Activated CD4-positive, alpha-beta memory T cell treated with anti-CD3 and anti-CD28 coated beads for 36 hours (primary cell): ENCODE results near the gene FTCDNL1. TPM values are rescaled to one million over a fixed set of nuclear protein-coding genes. Genes with fewer than 3 reads are reported as not detected.

Source experiments
- CTCF ChIA-PET: fragments of 350-600 bp; sonication (Branson Sonifier 250); formaldehyde crosslinking; loops from one replicate; lab custom pipeline; 2021; ENCODE audit warnings: antibody characterized with exemption, inconsistent platforms; lab: Charles Lee
- POLR2A ChIA-PET: fragments of 350-600 bp; sonication (Branson Sonifier 250); formaldehyde crosslinking; loops from one replicate; lab custom pipeline; 2021; ENCODE audit warnings: antibody characterized with exemption; lab: Charles Lee
- DNase-seq: peaks from one replicate; pipeline ENCODE4 v3.0.0-alpha.2; 2020
- H3K27ac Mint-ChIP-seq: one replicate; pipeline ENCODE4 v1.8.0; 2021; ENCODE audit warnings: mixed read lengths
- H3K27me3 Mint-ChIP-seq: one replicate; pipeline ENCODE4 v1.8.0; 2021; ENCODE audit warnings: mixed read lengths
- H3K36me3 Mint-ChIP-seq: one replicate; pipeline ENCODE4 v1.8.0; 2021; ENCODE audit warnings: mixed read lengths
- H3K4me1 Mint-ChIP-seq: one replicate; pipeline ENCODE4 v1.8.0; 2021; ENCODE audit warnings: low read depth, mixed read lengths
- H3K4me3 Mint-ChIP-seq: one replicate; pipeline ENCODE4 v1.8.0; 2021; ENCODE audit warnings: mild to moderate bottlenecking, mixed read lengths
- H3K9me3 Mint-ChIP-seq: one replicate; pipeline ENCODE4 v1.8.0; 2021; ENCODE audit warnings: mixed read lengths
- intact Hi-C: fragments of 100-400 bp; cut with micrococcal nuclease; formaldehyde crosslinking; loops from one replicate; pipeline ENCODE4 v1.15.1; 2023
- total RNA-seq, 2 experiments: library from RNA; stranded (reverse); gene quantifications; one replicate each; pipeline ENCODE4 v1.2.3, GENCODE V29; 2021

The FTCDNL1 gene
- total RNA-seq, 2 experiments from 2014 or later: 2.9 to 3.3 TPM

DNA sequence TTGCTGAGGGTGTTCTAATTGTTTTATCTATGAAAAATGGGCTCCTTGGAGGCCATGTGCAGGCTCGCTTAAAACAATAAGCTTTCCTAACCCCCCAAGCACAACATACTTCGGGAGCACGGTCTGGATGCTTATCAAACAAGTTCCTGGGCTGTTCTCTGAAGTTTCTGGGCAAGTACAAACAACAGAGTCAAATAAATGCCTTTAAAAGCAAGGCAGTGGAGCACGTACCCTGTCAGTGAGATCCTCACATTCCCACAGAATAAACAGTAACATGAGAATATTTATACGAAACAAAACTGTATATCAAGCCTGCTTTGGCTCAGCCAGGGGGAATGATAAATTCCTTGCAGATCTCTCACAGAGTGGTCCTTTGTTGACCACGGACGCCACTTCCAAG lies 44.8 kb downstream of the FTCDNL1 start:
- CTCF ChIA-PET: no interaction called here
- POLR2A ChIA-PET: no interaction called here
- peaks cover 3% of the 10 kb centered on the region for H3K9me3 Mint-ChIP-seq
- no peaks in the 10 kb centered on the region for H3K27me3 Mint-ChIP-seq
- H3K4me3 Mint-ChIP-seq: no peak overlapping the region
- intact Hi-C loops: no loop called here
- DNase-seq: no peak
- no peak overlapping the region for H3K27ac Mint-ChIP-seq
- H3K36me3 Mint-ChIP-seq: no peaks in the 10 kb centered on the region
- H3K4me1 Mint-ChIP-seq: no peaks in the 10 kb centered on the region

DNA sequence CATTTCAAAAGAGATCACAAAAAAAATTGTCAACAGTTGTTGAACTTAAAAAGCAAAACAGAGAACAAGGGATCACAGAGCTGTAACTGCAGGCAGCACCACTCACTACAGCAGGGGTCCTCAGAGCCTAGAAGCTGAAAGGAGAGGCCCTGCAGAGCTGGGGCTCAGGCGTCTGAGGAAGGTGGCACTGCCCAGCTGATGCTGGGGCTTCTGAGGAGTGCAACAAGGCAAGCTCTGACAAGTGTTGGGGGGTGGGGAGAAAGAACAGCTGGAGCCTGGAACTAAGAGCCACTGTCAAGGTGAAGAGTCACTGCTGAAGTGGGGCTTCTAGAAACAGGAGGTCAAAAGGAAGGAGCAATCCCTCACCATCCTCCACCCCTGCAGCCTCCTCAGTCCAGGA lies 46.2 kb downstream of the FTCDNL1 start:
- intact Hi-C loops: no loop called here
- no peak overlapping the region for H3K27ac Mint-ChIP-seq
- no peak overlapping the region for H3K4me3 Mint-ChIP-seq
- CTCF ChIA-PET: no interaction called here
- H3K9me3 Mint-ChIP-seq: peaks cover 3% of the 10 kb centered on the region
- no peaks in the 10 kb centered on the region for H3K36me3 Mint-ChIP-seq
- H3K4me1 Mint-ChIP-seq: no peaks in the 10 kb centered on the region
- H3K27me3 Mint-ChIP-seq: no peaks in the 10 kb centered on the region
- POLR2A ChIA-PET: no interaction called here
- DNase-seq: no peak

DNA sequence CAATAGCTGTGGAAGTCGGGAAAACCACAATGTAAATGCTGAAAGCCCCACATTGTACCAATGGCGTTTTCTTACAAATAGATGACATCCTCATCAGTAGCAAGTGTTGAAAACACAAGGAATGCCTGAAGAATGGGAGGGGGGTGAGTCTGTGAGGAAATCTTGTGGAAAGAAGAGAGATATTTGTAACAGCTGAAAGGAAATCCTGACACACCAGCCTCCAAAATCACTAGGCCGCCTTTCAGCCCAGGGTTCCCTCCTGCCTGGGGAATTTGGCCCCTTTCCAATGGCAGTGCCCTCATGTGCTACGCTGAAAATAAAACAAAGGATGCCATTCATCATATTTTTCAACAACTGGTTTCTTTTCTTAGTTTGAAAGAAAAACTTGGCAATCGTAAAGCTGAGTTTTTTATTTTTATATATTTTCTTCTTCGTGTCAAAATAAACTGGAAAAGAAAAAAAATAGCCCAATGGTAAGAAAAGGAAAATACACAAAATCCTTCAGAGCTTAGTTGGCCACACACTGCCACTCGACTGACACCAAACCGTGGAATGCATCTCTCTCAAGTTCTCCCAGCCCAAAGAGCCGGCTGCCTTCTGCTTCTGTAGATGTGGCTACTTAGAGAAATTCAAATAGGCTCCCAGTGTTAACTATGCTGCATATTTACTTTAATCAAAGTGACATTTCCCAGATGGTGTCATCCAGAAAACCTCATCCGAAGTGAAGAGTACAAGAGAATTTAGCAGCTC lies 52.0 kb downstream of the FTCDNL1 start:
- no peak overlapping the region for H3K27ac Mint-ChIP-seq
- H3K27me3 Mint-ChIP-seq: peaks cover 2% of the 10 kb centered on the region
- no peaks in the 10 kb centered on the region for H3K4me1 Mint-ChIP-seq
- ChIA-PET POLR2A (no interaction called here), CTCF (interaction anchor here (0.6 kb wide), 1 partner anchor 597 kb away, joined by 3 read pairs; no protein-coding TSS in a partner anchor)
- H3K4me3 Mint-ChIP-seq: no peak overlapping the region
- DNase-seq: no peak
- intact Hi-C loops: no loop called here
- no peaks in the 10 kb centered on the region for H3K36me3 Mint-ChIP-seq
- H3K9me3 Mint-ChIP-seq: no peaks in the 10 kb centered on the region

DNA sequence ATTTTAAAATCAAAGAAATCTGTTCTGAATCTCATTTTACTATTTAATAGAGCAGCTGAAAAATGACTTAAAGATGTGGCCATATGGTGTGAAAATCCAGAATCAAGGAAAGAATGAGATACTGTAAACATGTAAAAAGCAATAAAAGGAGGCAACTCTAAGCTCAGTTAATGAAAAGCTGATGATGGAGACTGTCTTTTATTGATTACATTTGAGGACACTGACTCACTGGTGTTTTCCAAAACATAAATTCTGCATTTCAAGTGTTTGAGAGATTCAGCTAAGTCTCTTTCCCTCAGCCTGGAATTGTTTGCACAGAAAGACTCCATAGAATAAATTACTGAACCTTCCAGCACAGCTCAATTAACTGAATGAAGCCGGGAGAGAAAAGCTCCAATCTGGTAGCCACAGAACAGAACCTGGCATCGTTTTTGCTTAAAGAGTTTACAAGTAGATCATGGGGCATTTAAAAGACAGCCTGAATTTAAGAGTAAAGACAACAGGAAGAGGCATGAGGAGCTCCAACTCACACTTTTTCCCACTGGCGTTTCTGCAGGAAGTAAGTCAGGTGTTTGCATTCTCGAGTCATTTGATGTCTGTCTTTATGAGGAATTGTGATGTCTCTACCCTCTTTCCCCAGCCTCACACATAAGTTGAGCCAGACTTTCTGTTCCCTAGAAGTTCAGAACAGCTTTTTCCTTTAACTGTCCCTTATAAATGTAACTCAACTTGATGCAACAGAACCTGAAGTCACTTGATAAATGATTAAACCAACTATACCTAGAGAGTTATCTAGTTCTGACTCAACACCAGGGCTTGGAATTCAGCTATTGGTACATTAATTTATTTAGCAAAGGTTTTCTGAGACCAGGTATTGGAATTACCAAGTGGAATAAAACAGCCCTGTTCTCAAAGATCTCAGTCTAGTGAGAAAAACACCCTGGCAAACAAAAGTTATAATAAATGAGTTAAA lies 53.3 kb downstream of the FTCDNL1 start:
- intact Hi-C loops: no loop called here
- POLR2A ChIA-PET: no interaction called here
- CTCF ChIA-PET: interaction anchor here (0.6 to 1.1 kb wide), 2 partner anchors 57 to 596 kb away, joined by 3 read pairs; no protein-coding TSS in a partner anchor

DNA sequence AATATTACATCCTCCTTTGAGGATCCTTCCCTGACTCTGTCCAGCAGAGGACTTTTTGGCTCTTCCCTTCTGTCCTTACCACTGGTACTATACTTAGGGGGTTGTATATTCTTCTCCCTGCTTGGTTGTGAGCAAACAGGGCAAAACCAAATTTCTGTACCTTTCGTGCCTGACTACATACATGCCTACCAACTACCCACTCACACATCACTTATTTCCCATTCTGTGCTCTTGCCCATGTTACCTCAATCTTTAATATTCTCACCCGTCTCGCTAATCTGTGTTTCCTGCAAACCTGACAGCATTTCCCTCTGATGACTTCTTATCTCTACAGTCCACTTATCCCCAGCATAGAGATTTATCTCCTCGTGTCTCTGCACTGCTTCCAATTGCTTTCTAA lies 58.6 kb downstream of the FTCDNL1 start:
- POLR2A ChIA-PET: no interaction called here
- Mint-ChIP-seq H3K4me1 (no peaks in the 10 kb centered on the region), H3K27ac (no peak overlapping the region), H3K4me3 (no peak overlapping the region), H3K9me3 (no peaks in the 10 kb centered on the region), H3K27me3 (peaks cover 2% of the 10 kb centered on the region), H3K36me3 (no peaks in the 10 kb centered on the region)
- DNase-seq: no peak
- CTCF ChIA-PET: no interaction called here
- intact Hi-C loops: no loop called here

More for the DNA sequence above, 53.3 kb downstream of the FTCDNL1 start:
- no peaks in the 10 kb centered on the region for H3K36me3 Mint-ChIP-seq
- no peak overlapping the region for H3K27ac Mint-ChIP-seq
- peaks cover 2% of the 10 kb centered on the region for H3K27me3 Mint-ChIP-seq
- no peaks in the 10 kb centered on the region for H3K4me1 Mint-ChIP-seq
- no peak overlapping the region for H3K4me3 Mint-ChIP-seq
- no peaks in the 10 kb centered on the region for H3K9me3 Mint-ChIP-seq
- DNase-seq: no peak

DNA sequence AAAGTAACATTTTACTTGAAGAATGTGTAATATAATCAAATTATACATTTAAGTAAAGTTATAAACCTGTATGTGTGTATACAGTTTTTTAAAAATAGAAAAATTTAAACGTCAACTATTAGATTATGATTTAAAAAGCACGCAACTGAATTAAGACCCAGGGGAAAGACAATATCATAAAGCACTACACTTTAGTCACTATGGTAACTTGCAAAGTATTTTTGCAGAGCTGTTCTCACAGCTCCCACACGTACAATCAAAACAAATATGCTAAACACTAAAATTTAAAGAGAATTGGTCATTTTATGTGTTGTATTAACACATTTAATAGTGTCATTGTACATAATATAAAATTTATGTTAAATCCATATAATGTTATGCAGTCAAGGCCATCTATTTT lies 59.7 kb downstream of the FTCDNL1 start:
- Mint-ChIP-seq H3K27me3 (peaks cover 2% of the 10 kb centered on the region), H3K9me3 (no peaks in the 10 kb centered on the region), H3K36me3 (no peaks in the 10 kb centered on the region), H3K4me3 (no peak overlapping the region), H3K27ac (no peak overlapping the region), H3K4me1 (no peaks in the 10 kb centered on the region)
- ChIA-PET CTCF (no interaction called here), POLR2A (no interaction called here)
- intact Hi-C loops: no loop called here
- DNase-seq: no peak

DNA sequence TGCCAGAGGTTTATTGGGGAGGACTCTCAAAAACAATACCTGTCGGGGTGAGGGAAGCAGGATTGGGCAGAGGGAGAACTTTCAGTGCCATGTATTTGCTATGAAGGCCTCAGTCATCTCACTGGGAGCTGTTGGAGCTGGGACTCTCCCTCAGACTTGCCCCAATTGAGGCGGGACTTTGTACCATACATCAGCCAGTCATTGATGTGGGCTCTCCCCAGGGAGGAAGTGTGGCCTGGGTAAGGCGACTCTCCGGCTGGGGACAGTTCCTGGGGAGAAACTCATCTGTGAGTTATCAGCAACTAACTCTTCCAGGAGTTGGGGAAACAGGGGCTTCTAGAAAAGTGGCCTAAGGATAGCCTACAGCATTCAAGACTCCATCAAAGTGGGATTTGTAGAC lies 66.5 kb downstream of the FTCDNL1 start:
- H3K36me3 Mint-ChIP-seq: no peaks in the 10 kb centered on the region
- ChIA-PET CTCF (no interaction called here), POLR2A (no interaction called here)
- intact Hi-C loops: no loop called here
- no peak overlapping the region for H3K4me3 Mint-ChIP-seq
- H3K9me3 Mint-ChIP-seq: no peaks in the 10 kb centered on the region
- no peak overlapping the region for H3K27ac Mint-ChIP-seq
- H3K4me1 Mint-ChIP-seq: no peaks in the 10 kb centered on the region
- DNase-seq: no peak
- no peaks in the 10 kb centered on the region for H3K27me3 Mint-ChIP-seq

DNA sequence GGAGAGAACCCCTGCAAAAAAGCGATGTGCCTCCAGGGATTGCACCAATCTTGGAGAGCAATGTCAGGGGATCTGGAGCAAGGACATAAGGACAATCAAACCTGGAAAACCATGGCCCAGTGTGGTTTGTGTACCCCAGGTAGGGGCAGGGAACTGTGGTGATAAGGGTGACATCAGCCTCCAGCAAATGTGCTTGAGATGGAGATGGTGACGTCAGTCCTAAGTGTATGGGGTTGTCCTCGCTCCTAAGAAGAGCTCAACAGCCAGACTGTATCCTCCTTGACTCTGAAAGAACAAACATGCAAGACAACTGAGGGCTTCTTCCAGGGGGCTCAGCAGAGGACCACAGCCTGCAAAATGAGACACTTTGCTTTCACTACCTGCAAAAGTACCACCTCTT lies 71.4 kb downstream of the FTCDNL1 start:
- ChIA-PET POLR2A (no interaction called here), CTCF (no interaction called here)
- no peak overlapping the region for H3K4me3 Mint-ChIP-seq
- no peak overlapping the region for H3K27ac Mint-ChIP-seq
- no peaks in the 10 kb centered on the region for H3K4me1 Mint-ChIP-seq
- H3K27me3 Mint-ChIP-seq: peaks cover 2% of the 10 kb centered on the region
- intact Hi-C loops: no loop called here
- no peak for DNase-seq
- no peaks in the 10 kb centered on the region for H3K9me3 Mint-ChIP-seq
- H3K36me3 Mint-ChIP-seq: no peaks in the 10 kb centered on the region

DNA sequence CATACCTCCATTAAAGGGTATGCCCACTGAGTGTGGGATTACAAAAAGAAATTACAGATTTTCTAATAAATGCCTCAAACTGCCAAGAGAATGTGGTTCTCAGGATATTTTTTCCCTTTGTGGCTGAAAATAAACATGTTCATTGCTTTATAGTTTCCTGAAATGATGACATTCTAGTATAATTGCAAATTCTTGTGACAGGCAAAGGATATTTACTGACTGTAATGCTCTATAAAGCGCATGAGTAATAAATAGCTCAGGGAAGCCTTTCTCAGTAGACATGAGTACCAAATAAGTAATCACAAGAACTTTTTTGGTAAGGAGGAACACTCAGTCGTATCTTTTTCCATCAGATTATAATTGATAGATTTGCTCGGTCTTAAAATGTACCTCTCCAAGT lies 72.3 kb downstream of the FTCDNL1 start:
- Mint-ChIP-seq H3K4me1 (no peaks in the 10 kb centered on the region), H3K36me3 (no peaks in the 10 kb centered on the region), H3K27me3 (peaks cover 2% of the 10 kb centered on the region), H3K9me3 (no peaks in the 10 kb centered on the region), H3K27ac (no peak overlapping the region), H3K4me3 (no peak overlapping the region)
- no peak for DNase-seq
- intact Hi-C loops: no loop called here
- CTCF ChIA-PET: no interaction called here
- POLR2A ChIA-PET: no interaction called here

DNA sequence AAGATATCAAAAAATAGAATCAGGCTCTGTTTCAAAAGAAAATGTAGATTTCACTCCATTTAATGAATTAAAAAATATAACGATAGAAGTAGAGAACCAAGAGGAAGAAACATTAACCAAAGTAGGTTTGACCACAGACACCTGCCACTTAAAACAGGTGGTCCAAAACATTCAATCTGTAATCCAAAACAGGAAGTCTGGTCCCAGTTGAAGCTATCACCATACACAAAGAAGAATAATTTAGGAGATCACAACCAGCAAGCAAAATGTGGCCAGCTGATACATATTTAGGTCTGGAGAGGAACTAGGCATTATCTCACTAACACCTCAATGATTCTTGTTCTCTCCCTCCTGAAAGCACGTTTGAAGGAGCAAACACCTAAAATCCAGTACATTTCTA lies 73.1 kb downstream of the FTCDNL1 start:
- CTCF ChIA-PET: no interaction called here
- intact Hi-C loops: no loop called here
- no peak overlapping the region for H3K27ac Mint-ChIP-seq
- H3K4me1 Mint-ChIP-seq: no peaks in the 10 kb centered on the region
- no peaks in the 10 kb centered on the region for H3K36me3 Mint-ChIP-seq
- H3K27me3 Mint-ChIP-seq: peaks cover 2% of the 10 kb centered on the region
- no peak for DNase-seq
- POLR2A ChIA-PET: no interaction called here
- no peaks in the 10 kb centered on the region for H3K9me3 Mint-ChIP-seq
- H3K4me3 Mint-ChIP-seq: no peak overlapping the region

DNA sequence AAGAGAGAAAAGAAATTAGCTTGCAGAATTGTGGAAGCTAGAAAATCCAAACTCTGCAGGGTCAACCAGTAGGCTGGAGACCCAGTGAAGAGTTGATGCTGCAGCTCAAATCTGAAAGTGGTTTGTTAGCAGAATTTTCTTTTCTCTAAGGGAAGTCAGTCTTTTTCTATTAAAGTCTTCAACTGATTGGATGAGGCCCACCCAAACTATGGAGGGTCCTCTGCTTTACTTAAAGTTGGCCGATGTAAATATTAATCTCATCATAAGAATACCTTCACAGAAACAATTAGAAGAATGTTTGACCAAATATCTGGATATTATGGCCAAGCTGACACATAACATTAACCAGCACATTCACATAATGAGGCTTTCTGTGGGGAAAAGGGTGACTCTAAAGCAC lies 73.7 kb downstream of the FTCDNL1 start:
- intact Hi-C loops: no loop called here
- POLR2A ChIA-PET: no interaction called here
- CTCF ChIA-PET: no interaction called here
- Mint-ChIP-seq H3K27ac (no peak overlapping the region), H3K27me3 (peaks cover 2% of the 10 kb centered on the region), H3K4me1 (no peaks in the 10 kb centered on the region), H3K9me3 (no peaks in the 10 kb centered on the region), H3K4me3 (no peak overlapping the region), H3K36me3 (no peaks in the 10 kb centered on the region)
- DNase-seq: no peak

DNA sequence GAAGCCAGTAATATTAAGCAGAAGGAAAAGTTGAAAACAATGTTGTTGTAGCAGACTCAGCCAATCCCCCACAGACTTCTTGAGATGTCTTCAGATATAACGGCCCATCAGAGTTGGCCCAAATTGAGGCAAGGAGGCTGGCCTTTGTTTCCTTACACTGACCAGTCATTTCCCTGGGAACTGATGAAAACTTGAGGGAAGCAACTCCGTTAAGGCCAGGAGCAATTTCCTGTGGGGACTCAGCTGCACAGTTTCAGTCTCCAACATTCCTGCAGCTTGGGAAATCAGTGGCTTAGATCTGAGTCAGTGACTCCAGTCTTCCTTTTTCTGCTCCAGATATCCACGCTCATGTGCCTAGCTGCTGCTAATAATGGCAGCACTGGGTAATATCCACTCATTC lies 75.7 kb downstream of the FTCDNL1 start:
- Mint-ChIP-seq H3K4me1 (no peaks in the 10 kb centered on the region), H3K27ac (no peak overlapping the region), H3K36me3 (no peaks in the 10 kb centered on the region), H3K27me3 (peaks cover 2% of the 10 kb centered on the region), H3K9me3 (no peaks in the 10 kb centered on the region), H3K4me3 (no peak overlapping the region)
- DNase-seq: no peak
- POLR2A ChIA-PET: no interaction called here
- CTCF ChIA-PET: no interaction called here
- intact Hi-C loops: no loop called here
